HepG2 (cell line): ENCODE measurements around the gene GPR31. TPM values are rescaled to one million over a fixed set of nuclear protein-coding genes. Genes with fewer than 3 reads are reported as not detected.
A peak's percentile ranks its signal among the peaks of the same experiment; 100 is the strongest.

ENCODE experiments used
- AGO2 ChIP-seq: fragments of 200-400 bp; formaldehyde crosslinking; optimal IDR thresholded peaks from 2 replicates; pipeline ENCODE3; 2017; ENCODE audit warnings: mild to moderate bottlenecking, low read depth, low read length, moderate library complexity
- CTCF ChIP-seq: sonication (generic); formaldehyde crosslinking; IDR thresholded peaks from 2 replicates; pipeline ENCODE4 v1.5.0; 2020; ENCODE audit warnings: mild to moderate bottlenecking, missing genetic modification reagents, moderate library complexity
- FOXP1 ChIP-seq, 2 experiments: fragments of 450-650 bp in 1 of 2; IDR thresholded peaks; 2 replicates each; pipeline ENCODE4 v1.6.1; 2017 to 2018; ENCODE audit warnings: antibody characterized with exemption in 1 of 2
- PHF5A ChIP-seq: IDR thresholded peaks from one replicate; pipeline ENCODE4 v1.6.1; 2018; ENCODE audit warnings: low read depth, missing genetic modification reagents; ENCODE audit not compliant: unreplicated experiment
- POLR2AphosphoS5 ChIP-seq: IDR thresholded peaks from 2 replicates; pipeline ENCODE4 v1.6.1; 2012; ENCODE audit warnings: low read depth, low read length
- PRDM10 ChIP-seq: sonication (generic); formaldehyde crosslinking; IDR thresholded peaks from 2 replicates; pipeline ENCODE4 v1.4.0; 2020; ENCODE audit warnings: low read depth, missing genetic modification reagents
- TEAD2 ChIP-seq: sonication (generic); formaldehyde crosslinking; IDR thresholded peaks from 2 replicates; pipeline ENCODE4 v1.9.0; 2021; ENCODE audit warnings: missing genetic modification reagents
- TGIF2 ChIP-seq: IDR thresholded peaks from 2 replicates; pipeline ENCODE4 v1.6.1; 2016; ENCODE audit warnings: control low read depth, missing compliant biosample characterization
- THRA ChIP-seq: sonication (generic); formaldehyde crosslinking; IDR thresholded peaks from 2 replicates; pipeline ENCODE4 v1.4.0; 2020; ENCODE audit warnings: missing genetic modification reagents, borderline replicate concordance
- U2AF1 ChIP-seq: fragments of 200-400 bp; formaldehyde crosslinking; optimal IDR thresholded peaks from 2 replicates; pipeline ENCODE3; 2017; ENCODE audit warnings: mild to moderate bottlenecking, low read depth, low read length
- ZFX ChIP-seq: sonication (generic); formaldehyde crosslinking; IDR thresholded peaks from 2 replicates; pipeline ENCODE4 v1.4.0; 2020; ENCODE audit warnings: mild to moderate bottlenecking, low read depth, missing genetic modification reagents, moderate library complexity
- ZNF407 ChIP-seq: sonication (generic); formaldehyde crosslinking; IDR thresholded peaks from one replicate; pipeline ENCODE4 v1.5.1; 2020; ENCODE audit warnings: mild to moderate bottlenecking, missing genetic modification reagents; ENCODE audit errors: not compliant biosample characterization
- polyA plus RNA-seq, 8 experiments: library from polyadenylated mRNA; depleted of rRNA in 3 of 8; stranded (reverse) in 7 of 8; unstranded in 1 of 8; fragments of >200 nt; fragmentation: Illumina TruSeq in 4 of 8; extraction: Trizol in 4 of 8; gene quantifications; 2 replicates each; pipeline versions ENCODE4 v1.2.1 to v1.2.3, GENCODE V29; 2011 to 2016; ENCODE audit warnings: low read depth in 4 of 8, missing spikeins in 1 of 8, mixed read lengths in 1 of 8; ENCODE audit not compliant: insufficient read depth in 1 of 8
- total RNA-seq, 5 experiments: library from RNA; depleted of rRNA; stranded (reverse); fragments of >200 nt; fragmentation: Illumina TruSeq; extraction: Trizol; gene quantifications; 2 replicates each; pipeline ENCODE4 v1.2.3, GENCODE V29; 2016; ENCODE audit warnings: low read depth in 1 of 5

The GPR31 gene
- total and polyA plus RNA-seq, 2 of the 13 experiments (the other 11 are each of a cell fraction or from before 2014, with no cell fraction given) = not detected

- TF ChIP-seq THRA (peak; percentile 86; the same call in 1 of the 2 replicates), U2AF1 (no peak), ZNF407 (no peak), CTCF (CRISPR knock-in tag) (no peak), PHF5A (CRISPR knock-in tag) (peak; percentile 55), POLR2AphosphoS5 (no peak), TEAD2 (CRISPR knock-in tag) (no peak), TGIF2 (CRISPR knock-in tag) (no peak), FOXP1 (IDR thresholded peaks at IDR 0.05) (peak; percentile 77), FOXP1 (CRISPR knock-in tag; IDR thresholded peaks at IDR 0.05) (peak; percentile 97), ZFX (CRISPR knock-in tag) (no peak), AGO2 (peak; percentile 28), PRDM10 (CRISPR knock-in tag) (no peak)
Measured at GRCh38 chr6:167130712-167131684, 26.8 kb downstream of the GPR31 start (continued).
